ENCODE results near the gene AMY2A. TPM values are rescaled to one million over a fixed set of nuclear protein-coding genes. Genes with fewer than 3 reads are reported as not detected.
"Not testable (repeated sequence)": the region's sequence is repeated elsewhere in the genome, so short reads cannot be mapped to it uniquely, and the experiment has no call there.

Gene AMY2A
- total RNA-seq (2022) (not detected in 2 replicates), Bru-seq, nascent RNA (not detected), BruChase-seq, experiment 1, labeled RNA remaining after a 6-hour chase (percentile 12 among the genes with signal in this experiment), BruChase-seq, experiment 2, labeled RNA remaining after a 2-hour chase (percentile 13 among the genes with signal in this experiment)
- long read RNA-seq: 0 reads

GRCh38 chr1:103616994-103617477, at the start of gene AMY2A:
Gene AMY2A (plus strand): TSS chr1:103617427. CDS start chr1:103617441, 14 bp downstream.
- H3K9me3 Mint-ChIP-seq (ENCODE audit: unreplicated experiment); CTCF ChIA-PET; DNase-seq (ENCODE audit: unreplicated experiment); H3K36me3 Mint-ChIP-seq (ENCODE audit: insufficient read depth, unreplicated experiment); POLR2A ChIA-PET; H3K27me3 Mint-ChIP-seq (ENCODE audit: insufficient read depth, unreplicated experiment); H3K27ac Mint-ChIP-seq (ENCODE audit: low read depth, unreplicated experiment); BruUV-seq (replicated peaks); H3K4me1 Mint-ChIP-seq (ENCODE audit: insufficient read depth, unreplicated experiment); H3K4me3 Mint-ChIP-seq (ENCODE audit: unreplicated experiment); intact Hi-C loops (cut with micrococcal nuclease): not testable (repeated sequence)

DNA sequence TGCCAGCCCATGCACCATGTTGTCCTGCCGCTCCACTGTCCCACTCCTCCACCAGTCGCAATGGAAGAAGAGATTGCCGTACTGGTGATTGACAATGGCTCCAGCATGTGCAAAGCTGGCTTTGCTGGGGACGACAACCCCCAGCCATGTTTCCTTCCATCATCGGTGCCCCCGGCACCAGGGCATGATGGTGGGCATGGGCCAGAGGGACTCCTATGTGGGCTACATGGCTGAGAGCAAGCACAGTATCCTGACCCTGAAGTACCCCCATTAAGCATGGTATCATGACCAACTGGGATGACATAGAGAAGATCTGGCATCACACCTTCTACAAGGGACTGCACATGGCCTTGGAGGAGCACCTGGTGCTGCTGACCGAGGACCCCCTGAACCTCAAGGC, 47.7 kb upstream of the AMY2A start:
- H3K36me3 Mint-ChIP-seq (ENCODE audit: insufficient read depth, unreplicated experiment): peaks cover under 1% of the 10 kb centered on the region
- TF ChIP-seq CTCF (IDR thresholded peaks at IDR 0.05; ENCODE audit: unreplicated experiment): no peak
- ChIA-PET POLR2A (no interaction called here), CTCF (interaction anchor here (0.7 kb wide), 1 partner anchor 563 kb away, joined by 4 read pairs; no protein-coding TSS in a partner anchor)
- no peaks in the 10 kb centered on the region for H3K9me3 Mint-ChIP-seq (ENCODE audit: unreplicated experiment)
- no TSS peak for BruUV-seq (replicated peaks)
- H3K27me3 Mint-ChIP-seq (ENCODE audit: insufficient read depth, unreplicated experiment): no peaks in the 10 kb centered on the region
- intact Hi-C loops (cut with micrococcal nuclease): no loop called here
- no peak for DNase-seq (ENCODE audit: unreplicated experiment)
- H3K4me1 Mint-ChIP-seq (ENCODE audit: insufficient read depth, unreplicated experiment): no peaks in the 10 kb centered on the region
- H3K27ac Mint-ChIP-seq (ENCODE audit: low read depth, unreplicated experiment): no peak overlapping the region
- H3K4me3 Mint-ChIP-seq (ENCODE audit: unreplicated experiment): no peak overlapping the region

DNA sequence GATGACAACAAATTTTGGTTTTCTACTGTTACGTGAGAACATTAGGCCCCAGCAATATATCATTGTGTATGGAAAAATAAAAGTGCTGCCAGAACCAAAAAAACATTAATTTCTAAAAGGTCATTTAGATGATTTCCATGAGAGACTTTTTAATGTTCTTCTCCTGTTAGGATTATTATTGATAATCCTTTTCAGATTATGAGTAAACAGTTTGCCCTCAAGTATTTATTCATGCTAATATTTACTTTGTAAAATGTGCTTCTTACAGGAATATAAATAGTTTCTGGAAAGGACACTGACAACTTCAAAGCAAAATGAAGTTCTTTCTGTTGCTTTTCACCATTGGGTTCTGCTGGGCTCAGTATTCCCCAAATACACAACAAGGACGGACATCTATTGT, 45.9 kb upstream of the AMY2A start, which contains the start of gene AMY2B:
Gene AMY2B, plus strand, starts transcription at position 301 of the 400 bp plus-strand sequence. Its CDS starts 14 bp downstream, at position 315.
- BruUV-seq (replicated peaks); POLR2A ChIA-PET: not testable (repeated sequence)

DNA sequence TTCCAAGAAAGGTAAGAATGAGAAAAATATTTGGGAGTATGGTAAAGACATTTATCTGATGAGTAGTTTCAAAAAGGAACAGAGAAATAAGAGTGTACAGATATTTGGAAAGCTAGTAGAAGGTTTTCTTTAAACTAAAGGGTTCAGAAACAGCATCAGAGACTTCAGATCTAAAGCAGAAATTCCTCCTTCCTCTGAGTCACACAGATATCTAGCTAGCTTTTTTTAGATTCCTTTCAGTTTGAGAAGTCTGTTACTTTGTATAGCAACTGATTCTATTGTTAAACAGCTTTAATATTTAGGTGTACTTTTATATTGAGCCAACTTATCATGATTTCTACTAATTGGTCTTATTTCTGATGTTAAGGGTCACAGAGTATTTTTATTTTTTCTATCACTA, 41.2 kb upstream of the AMY2A start:
- CTCF ChIA-PET: no interaction called here
- H3K27ac Mint-ChIP-seq (ENCODE audit: low read depth, unreplicated experiment): peak overlapping the region; percentile 17

More for the DNA sequence above, 45.9 kb upstream of the AMY2A start, which contains the start of gene AMY2B:
- DNase-seq (ENCODE audit: unreplicated experiment); H3K4me1 Mint-ChIP-seq (ENCODE audit: insufficient read depth, unreplicated experiment); H3K4me3 Mint-ChIP-seq (ENCODE audit: unreplicated experiment); H3K36me3 Mint-ChIP-seq (ENCODE audit: insufficient read depth, unreplicated experiment); H3K27me3 Mint-ChIP-seq (ENCODE audit: insufficient read depth, unreplicated experiment); intact Hi-C loops (cut with micrococcal nuclease); H3K9me3 Mint-ChIP-seq (ENCODE audit: unreplicated experiment); CTCF ChIA-PET: not testable (repeated sequence)
- peak within 1 kb of the TSS; percentile 57 for H3K27ac Mint-ChIP-seq (ENCODE audit: low read depth, unreplicated experiment)

DNA sequence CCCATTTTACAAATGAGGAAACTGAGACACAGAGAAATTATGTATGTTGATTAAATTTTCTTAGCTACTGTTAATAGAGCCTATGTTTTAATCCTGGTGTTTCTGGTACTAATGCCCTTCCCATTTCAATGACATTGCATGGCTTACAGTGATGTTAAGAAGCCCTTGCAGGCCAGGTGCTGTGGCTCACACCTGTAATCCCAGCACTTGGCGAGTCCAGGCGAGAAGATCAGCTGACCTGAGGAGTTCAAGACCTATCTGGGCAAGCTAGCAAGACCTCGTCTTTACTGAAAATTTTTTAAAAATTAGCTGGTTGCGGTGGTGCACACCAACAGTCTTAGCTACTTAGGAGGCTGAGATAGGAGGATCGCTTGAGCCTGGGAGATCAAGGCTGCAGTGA, 40.4 kb upstream of the AMY2A start:
- H3K4me1 Mint-ChIP-seq (ENCODE audit: insufficient read depth, unreplicated experiment); H3K36me3 Mint-ChIP-seq (ENCODE audit: insufficient read depth, unreplicated experiment); DNase-seq (ENCODE audit: unreplicated experiment); CTCF ChIA-PET; POLR2A ChIA-PET; H3K27ac Mint-ChIP-seq (ENCODE audit: low read depth, unreplicated experiment); H3K9me3 Mint-ChIP-seq (ENCODE audit: unreplicated experiment); BruUV-seq (replicated peaks); H3K4me3 Mint-ChIP-seq (ENCODE audit: unreplicated experiment); intact Hi-C loops (cut with micrococcal nuclease); H3K27me3 Mint-ChIP-seq (ENCODE audit: insufficient read depth, unreplicated experiment): not testable (repeated sequence)

More for the DNA sequence above, 41.2 kb upstream of the AMY2A start:
- POLR2A ChIA-PET: no interaction called here
- TF ChIP-seq CTCF (IDR thresholded peaks at IDR 0.05; ENCODE audit: unreplicated experiment): no peak
- Mint-ChIP-seq H3K36me3 (ENCODE audit: insufficient read depth, unreplicated experiment) (no peaks in the 10 kb centered on the region), H3K4me1 (ENCODE audit: insufficient read depth, unreplicated experiment) (no peaks in the 10 kb centered on the region), H3K27me3 (ENCODE audit: insufficient read depth, unreplicated experiment) (no peaks in the 10 kb centered on the region), H3K4me3 (ENCODE audit: unreplicated experiment) (no peak overlapping the region), H3K9me3 (ENCODE audit: unreplicated experiment) (no peaks in the 10 kb centered on the region)
- intact Hi-C loops (cut with micrococcal nuclease): no loop called here
- DNase-seq (ENCODE audit: unreplicated experiment): no peak
- no TSS peak for BruUV-seq (replicated peaks)
